SK-N-SH (cell line): Measurements from ENCODE around the gene TCHP.

Experiments
- SIN3A ChIP-seq: IDR thresholded peaks from 2 replicates; pipeline ENCODE4 v1.6.1; 2012; ENCODE audit warnings: low read depth, mild to moderate bottlenecking, low read length, moderate library complexity, borderline replicate concordance
- YY1 ChIP-seq: IDR thresholded peaks from 2 replicates; pipeline ENCODE4 v1.4.0; 2012; ENCODE audit warnings: low read depth, mild to moderate bottlenecking

- TF ChIP-seq YY1 (no peak), SIN3A (no peak)
These were observed 23.6 kb downstream of the TCHP start for GRCh38 chr12:109923481-109924245.
